ENCODE results near the gene ACTL8.
"Not testable (repeated sequence)": the region's sequence is repeated elsewhere in the genome, so short reads cannot be mapped to it uniquely, and the experiment has no call there.

The ACTL8 gene

DNA sequence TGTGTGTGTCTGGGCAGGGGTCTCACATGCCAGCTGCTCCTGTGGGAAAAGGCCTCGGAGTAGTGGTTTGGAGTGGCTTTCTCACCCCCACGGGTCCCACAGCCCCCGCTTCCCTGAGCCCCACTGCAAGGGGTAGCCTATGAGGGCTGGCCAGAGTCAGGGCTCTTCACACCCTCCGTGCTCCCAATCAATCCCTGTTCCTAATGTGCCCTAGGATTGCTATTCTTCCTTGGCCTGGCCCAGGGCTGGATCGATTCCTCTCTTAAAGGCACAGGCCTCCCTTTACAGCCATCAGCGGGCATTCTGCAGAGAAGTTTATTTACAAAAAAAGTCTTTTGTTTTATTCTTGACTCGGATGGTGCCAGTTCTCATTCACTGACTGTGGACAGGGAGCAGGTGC is 19.3 kb upstream of the ACTL8 start:
- DNase-seq, result no peak

DNA sequence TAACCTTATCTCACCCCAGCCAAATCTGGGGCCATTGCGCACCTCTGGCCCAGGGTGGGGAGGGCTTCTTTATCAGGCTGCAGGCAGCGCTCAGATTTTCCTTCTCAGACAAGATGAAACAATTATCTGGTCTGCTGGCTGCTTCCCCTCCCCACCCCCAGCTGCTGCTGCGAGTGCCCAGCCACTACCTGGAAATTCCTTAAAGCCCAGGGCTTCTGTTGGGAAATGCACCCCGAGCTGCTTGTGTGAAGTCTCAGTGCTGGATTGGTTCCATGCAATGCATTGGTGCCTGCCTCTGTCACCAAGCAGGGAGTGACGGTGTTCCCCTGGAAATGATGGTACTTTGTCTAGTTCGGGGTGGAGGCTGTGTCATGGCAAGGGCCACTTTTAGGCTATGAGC is 18.5 kb upstream of the ACTL8 start:
- no peak for DNase-seq

DNA sequence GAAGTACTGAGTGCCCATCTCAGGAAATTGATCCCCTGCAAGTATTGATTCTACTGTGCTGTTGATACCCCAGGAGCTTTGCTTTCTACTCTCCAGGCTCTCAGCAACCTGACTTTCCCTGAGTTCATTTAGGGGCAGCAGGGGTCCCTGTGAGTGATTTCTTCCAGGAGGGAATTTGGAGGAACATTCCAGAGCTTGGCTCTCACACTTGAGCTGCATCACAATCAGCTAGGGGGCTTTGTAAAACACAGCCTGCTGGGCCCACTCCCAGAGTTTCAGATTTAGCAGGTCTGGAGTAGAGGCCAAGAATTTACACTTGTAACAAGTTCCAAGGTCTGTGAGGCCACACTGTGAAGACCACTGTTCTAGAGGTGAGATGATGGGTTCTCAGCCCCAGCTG is 16.1 kb upstream of the ACTL8 start:
- DNase-seq, result no peak

DNA sequence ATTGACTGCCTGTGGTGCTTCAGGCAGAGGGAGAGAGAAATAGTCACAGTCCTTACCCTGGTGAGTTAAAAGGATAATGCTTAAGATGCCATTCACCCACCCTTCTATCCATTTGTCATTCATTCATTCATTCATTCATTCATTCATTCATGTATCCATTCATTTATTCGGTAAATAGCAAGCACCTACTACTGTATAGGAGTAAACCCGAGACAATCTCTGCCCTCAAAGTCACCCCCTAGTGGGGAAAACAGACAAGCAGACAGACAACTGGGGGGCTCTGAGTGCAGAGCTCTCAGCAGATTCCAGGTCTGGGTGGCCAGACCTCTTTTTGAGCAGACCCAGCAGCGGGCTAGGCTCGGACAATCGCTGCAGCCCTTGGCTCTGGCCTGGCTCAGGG is 14.1 kb upstream of the ACTL8 start:
- DNase-seq, result no peak

DNA sequence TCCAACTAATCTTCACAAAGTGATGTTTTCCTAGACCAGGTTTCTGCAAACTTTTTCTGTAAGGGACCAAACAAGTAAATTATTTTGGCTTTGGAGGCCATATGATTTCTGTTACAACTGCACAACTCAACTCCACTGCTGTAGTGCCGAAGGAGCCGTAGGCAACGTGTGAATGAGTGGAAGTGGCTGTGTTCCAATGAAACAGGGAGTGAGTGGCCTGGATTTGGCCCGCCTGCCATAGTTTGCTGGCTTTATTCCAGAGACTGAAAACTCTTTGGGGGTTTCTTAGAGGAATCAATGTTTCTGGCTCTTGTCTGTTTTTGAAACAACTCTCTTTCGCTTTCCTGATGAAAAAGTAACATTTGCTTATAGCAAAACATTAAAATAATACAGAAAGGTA is 12.6 kb upstream of the ACTL8 start:
- DNase-seq, result no peak

DNA sequence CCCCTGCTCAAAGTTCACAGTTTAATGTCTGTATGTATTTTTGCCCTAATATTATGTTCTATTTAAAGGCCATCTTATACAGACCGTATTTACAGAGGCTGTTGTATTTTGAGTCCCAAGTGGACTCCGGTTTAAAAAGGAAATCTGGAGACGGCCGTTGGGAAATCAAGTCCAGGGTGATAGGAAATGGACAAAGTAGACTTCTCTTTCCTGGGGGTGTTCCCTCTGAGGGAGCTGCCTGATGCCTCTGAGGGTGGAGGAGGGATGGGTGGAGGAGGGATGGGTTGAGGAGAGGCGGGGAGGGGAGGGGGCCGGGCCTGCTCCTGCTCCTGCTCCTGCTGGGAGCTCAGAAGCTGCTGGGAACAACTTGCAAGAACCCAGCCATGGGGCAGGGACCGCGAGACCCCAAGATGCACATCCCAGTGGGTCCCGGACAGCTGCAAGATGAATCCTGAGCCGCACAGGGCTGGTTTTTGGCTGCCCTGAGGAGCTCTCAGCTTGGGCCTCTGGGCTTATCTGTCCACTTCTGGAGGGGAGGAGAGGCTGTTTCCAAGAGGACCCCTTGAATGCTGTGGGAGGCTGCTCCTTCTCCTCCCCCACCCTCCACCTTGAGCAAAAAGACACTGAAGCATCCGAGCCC is 12.0 kb upstream of the ACTL8 start:
- DNase-seq, result no peak

DNA sequence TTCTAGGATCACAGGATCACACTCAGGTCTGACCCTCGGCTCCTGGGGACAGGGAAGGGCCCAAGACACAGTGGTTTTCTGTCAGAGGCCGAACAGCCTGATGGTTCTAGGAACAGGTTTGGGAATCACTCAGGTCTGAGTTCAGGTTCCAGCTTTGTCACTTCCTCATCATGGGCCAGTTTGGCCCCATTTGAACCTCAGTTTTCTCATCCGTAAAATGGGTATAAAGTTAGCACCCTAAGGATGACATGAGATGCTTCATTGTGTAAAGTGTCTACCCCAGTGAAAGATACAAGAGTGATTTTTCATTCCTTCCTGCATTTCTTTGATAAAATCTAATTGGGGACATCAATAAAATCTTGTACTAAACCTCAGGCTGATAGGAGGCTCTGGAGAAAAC is 11.2 kb upstream of the ACTL8 start:
- no peak for DNase-seq

DNA sequence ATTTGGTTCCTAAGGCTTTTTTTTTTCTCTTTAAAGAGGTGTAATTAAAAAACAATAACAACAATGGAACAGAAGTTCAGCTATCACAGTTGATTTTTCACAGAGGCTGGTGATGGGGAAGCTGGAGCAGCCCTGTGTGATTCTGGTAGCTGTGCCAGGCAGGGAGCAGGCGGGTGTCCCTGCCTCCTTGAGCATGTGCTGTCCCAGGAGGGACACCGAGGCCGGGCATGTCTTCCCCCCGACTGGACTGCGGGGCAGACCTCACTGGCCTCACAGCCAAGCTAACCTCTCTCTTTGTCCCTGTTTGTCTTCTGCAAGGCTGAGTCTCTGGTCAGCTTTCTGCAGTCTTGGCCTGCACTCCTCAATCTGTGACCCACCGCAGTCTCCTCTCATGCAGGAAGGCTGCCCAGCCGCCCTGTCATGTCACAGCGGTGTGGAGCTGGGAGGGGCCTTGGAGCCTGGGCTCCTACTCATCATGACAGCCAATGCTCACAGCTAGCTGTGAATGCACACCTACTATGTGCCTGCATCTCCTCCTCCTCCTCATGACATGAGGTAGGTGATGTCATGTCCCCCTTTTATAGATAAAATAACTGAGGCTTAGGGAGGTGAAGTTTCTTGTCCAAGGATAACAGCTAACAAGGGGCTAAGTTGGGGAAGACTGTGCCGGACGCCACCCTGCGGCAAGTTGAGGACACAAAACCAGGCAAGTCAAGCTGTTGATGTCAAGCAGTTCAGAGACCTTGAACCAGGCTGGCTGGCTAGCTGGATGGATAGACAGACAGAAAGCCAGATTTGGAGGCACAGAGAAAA is 10.3 kb upstream of the ACTL8 start:
- no peak for DNase-seq

DNA sequence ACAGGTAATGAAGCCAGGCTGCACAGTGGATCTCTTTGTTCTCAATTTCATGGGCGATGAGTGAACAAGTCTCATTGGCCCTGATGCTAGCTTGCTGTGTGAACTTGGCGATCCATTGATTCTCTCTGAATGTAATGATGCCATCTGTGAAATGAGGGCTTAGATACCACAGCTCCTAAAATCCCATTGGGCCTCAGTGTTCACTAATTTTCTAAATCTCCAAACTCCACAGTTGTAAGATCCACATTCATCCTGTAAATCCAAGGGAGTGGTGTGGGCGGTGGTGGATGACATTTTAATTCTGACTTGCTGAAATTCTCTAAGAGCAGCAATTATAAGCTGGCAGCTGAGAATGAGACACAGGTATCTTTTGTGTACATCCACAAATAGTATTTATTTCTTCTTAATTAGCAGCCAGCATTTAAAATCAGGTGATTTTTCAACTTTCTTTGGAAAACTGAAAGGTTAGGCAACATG is 9.6 kb upstream of the ACTL8 start:
- DNase-seq, result no peak

DNA sequence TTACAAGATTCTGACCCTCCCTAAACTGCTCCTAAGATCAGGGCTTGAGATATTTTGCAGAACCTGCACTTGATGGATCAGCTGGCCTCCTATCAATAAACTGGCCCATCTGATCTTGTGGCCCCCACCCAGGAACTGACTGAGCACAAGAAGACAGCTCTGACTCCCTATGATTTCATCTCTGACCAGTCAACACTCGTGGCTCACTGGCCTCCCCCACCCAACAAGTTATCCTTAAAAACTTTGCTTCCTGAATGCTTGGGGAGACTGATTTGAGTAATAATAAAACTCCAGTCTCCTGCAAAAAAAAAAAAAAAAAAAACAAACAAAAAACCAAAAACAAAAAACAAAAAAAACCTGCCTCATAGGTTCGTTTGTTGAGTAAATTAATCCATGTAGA is 8.9 kb upstream of the ACTL8 start:
- DNase-seq, result not testable (repeated sequence)

DNA sequence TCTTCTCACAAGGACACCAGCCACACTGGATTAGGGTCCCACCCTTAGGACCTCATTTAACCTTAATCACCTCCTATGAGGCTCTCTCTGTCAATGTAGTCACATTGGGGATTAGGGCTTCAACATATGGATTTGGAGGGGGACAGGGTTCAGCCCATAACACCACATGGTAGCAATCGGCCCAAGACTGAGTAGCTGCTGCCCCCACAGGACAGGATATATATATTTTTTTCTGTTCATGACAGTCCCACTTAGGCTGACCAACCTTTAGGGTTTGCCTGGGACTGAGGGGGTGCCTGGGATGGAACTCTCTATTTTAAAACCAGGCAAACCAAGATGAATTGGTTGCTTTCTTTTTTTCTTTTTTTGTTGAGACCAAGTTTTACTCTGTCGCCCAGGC is 8.2 kb upstream of the ACTL8 start:
- DNase-seq, result no peak

DNA sequence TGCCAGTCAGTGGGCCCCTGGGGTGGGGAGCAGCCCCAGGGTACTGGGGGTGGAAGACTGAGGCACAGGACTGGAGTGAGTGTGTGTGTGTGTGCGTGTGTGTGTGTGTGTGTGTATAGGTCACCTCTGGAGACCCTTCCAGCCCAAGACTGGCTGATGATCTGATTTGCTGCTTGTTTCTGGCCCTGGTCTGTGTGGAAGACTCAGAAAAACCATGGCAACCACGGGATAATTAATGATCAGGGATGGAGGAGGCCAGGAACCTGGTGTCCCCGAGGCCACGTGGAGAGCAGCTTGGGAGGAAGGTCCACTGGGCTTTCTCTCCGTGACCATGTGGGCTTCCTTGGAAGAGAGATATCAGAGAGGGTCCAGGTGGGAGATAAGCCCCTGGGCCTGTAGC is 4.8 kb upstream of the ACTL8 start:
- no peak for DNase-seq

DNA sequence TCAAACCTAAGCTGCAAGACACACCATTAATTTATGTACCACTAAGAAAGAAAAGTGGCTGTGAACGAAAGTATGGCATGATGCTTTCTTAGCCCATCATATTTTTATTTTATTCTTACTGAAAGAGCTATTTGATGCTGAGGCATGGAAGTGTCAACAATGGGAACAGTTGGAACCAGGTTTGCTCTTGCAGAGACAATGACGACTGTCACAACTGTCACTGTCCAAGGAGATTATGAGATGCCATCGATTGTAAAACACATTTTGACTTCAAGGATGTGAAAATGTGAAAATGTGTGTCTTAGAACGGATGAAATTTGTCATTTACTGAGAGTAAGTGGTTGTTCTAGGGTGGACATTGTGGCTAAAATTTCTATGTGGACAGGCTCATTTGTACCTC is 2.8 kb upstream of the ACTL8 start:
- no peak for DNase-seq

DNA sequence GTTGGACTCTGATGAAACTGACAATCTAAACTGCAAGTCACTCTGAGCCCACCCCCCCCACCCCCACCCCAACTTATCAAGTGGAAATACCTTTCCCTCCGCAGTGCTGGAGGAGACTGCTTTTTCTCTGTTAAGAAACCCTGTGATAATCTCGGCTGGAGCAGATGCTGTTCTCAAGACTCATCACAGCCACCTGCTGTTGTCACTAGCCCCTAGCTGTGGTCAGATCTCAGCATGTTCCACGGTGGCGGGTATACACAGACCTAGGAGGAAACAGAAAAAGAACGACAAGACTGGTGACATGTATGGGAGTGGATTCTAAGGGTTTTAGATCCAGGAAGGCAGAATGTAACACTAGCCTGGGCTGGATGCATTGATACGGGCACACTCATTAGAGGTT is 2.3 kb downstream of the ACTL8 start:
- no peak for DNase-seq

DNA sequence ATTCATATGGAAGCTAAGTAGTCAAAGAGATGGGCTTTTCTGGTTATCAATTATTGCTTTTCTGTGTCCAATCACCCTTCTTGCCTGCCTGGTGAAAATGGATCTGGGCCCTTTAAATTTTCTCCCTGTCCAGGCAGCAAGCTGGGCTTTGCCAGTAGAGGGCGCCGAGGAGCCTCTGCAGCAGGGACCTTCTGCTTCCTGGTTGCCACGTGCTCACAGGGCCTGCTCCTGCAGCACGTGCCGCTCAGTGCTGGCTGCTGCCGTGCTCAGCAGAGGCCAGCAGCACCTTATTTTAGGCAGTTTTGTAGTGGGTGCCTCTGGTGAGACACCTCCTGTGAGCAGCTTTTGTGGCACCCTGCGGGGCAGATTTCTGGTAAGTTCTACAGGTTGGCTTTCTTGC is 4.0 kb downstream of the ACTL8 start:
- peak in 2 of 3 donors; percentile 3 to 6 for DNase-seq

DNA sequence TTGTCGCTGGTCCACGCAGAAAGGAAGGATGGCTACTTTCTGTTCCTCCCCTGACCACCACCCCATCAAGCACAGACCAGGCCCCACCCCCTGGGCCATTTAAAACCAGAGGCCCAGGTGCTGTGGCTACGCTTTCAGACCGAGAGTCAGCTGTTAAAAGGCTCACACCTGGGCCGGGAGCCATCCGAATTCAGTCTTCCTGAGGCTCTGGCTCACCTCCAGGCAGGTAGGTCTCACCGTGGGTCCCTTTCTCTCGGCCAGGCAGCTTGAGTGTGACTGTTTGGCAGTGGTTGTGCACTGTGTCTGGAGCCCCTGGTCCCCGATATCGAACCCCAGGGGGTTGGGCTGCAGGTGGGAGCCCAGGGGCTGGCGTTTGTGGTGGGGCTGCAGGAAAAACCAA is 7.2 kb downstream of the ACTL8 start:
- no peak for DNase-seq

DNA sequence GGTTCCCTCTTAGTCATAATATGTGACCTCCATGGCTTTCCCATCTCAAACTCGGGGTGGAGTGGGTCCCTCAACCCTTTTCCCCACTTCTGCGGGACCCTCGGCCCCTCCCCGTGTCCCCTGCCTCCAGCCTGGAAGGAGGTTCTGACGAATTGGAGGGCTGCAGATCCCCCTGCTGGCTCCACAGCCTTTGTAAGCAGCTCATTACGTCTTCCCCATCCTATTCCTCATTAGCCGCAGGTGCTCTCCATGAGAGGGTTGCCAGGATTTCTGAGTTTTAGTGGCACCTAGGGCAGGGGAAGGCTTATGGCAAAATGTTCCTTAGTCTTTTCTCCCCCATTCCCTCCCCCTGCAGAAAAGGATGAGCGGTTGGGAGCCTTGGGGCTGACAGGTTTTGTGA is 8.3 kb downstream of the ACTL8 start:
- no peak for DNase-seq

DNA sequence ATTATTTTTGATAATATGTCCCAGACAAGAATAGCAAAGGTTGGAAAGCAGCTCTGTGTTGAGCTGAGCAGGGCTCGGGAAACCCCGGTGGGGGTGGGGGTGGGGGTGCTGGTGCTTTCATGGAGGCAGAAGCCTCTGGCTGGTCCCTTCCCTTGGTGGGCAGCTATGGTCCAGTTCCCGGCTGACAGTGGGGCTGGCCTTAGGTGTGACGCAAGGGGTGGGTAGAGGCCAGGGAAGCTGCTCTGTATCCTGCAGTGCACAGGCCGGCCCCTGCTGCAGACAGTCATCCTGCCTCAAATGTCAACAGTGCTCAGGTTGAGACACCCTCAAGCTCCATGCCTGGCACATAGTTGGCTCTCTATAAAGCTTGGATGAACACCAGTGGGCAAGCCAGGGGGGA is 8.9 kb downstream of the ACTL8 start:
- DNase-seq, result no peak

DNA sequence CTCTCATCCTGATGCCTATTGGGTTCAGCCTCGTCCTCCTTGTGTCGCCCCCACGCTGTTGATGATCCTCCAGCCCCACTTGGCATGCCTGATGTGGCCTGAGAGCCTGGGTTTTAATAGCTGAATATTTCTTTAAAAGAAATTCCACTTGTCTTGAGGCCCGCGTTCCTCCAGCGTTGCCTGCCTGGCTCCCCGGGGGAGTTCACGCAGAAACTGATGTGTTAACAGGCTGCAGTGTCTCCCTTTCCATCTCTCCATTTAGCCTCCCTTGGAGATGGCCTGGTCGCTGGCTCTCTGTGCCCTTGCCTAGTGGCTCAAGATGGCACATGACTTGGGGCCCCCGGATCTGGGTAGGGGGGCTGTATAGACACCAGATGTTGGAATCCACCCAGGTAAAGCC is 9.5 kb downstream of the ACTL8 start:
- DNase-seq, result no peak

DNA sequence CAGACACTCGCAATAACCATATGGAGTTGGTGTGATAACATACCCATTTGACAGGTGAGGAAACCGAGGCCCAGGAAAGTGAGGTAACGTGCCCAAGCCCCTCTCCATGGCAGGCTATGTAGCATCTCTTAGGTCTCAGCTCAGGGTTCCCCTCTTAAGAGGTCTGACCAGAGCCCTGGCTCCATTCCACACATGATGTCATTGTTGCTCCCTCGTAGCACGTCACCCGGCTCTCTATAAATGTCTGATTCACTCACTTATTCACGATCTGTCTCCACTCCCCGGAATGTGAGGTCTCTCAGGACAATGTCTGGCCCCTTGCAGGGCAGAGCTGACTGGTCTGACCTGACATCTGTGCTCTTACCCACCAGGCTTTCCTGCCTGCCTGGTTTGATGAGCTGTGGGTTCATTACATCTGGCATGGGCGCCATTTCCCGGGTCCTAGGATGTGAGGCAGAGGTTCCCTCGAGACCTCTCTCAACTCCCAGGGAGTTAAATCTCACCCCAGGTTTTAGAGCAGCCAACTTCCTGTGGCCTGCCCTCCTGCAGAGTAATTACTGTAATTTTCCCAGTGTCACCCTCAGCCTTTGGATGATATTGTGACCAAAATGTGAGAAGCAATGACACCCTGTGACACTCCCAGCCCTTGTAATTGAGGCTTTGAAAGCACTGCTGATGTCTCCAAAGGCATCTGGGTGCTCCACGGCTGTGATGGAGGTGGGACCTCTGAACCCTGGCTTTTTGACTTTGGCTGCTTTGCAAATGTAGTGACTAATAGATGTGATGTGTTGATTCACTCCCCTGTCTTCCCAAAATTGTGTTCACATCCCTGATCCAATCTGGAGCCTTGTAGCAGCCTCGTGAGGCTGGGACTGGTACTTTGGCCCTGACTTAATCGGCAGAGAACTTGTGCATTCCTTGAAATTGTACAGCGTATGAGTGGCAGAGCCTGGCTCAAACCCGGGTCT is 10.6 kb downstream of the ACTL8 start:
- DNase-seq, result no peak

DNA sequence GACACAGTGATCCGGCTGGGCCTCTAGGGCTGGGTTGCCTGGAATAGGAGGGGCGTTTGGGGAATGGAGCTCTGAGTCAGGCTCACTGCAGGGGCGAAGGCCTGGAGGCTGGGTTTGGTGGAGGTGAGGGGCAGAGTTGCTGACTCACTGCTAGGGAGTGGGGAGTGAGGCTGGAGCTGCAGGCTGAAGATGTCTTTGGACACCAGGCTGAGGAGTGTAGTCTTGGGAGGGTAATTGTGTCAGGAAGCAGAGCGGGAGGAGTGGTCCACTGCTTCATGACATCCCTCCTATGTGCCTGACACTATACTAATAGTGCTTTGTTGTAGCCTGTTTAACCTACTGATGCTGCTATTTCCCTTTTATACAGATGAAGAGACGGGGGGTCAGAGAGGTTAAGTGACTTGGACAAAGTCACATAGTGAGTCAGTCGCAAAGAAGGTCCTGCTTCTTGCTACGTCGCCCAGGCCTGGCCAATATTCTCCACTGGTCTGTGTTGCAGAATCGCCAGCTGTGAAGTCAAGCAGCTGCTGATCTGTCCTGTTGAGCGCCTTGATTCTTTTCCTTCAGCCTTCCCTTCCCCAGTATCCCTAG is 13.6 kb downstream of the ACTL8 start:
- DNase-seq, result no peak

DNA sequence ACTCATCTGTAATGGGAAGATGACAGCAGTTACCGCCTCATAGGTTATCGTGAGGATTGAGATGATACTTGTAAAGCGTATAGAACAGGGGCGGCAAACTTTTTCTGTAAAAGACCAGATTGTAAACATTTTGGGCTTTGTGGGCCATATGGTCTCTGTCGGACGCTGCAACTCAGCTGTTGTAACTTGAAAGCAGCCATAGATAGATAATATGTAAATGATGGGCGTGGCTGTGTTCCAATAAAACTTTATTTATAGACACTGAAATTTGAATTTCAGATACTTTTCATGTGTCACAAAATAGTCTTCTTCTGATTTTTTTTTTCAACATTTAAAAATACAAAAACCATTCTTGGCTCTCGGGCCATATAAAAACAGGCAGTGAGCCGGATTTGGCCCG is 15.8 kb downstream of the ACTL8 start:
- DNase-seq, result no peak

DNA sequence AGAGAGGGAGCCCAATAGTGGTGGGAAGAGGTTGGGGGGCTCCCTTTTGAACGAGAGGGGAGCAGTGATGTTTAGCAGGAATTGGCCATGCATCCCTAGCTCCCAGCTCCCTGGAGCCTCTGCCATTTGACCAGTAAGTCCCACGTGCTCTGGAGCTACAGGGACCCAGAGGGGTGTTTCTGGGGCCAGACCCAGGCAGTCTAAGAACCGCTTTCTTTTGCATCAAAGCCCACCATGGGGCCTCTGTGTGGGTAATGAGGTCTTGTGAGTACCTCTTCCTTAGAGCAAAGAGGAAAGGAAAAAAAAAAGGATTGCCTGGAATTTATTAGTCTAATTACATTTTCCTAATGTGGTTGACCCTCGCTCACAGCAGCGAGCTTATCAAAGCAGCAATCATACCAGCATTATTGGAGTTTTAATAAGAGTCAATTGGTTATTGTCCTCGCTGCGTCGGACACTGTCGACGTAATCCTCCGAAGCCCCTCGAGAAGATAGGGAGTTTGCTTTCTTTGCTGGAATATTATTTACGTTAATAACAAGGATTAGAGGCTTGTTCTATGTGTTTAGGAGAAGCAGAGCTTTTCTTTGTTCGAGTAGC is 17.6 kb downstream of the ACTL8 start:
- DNase-seq, result no peak
